GM19452 (cell line): Measurements from ENCODE around the gene PEAK1.
"Not testable (repeated sequence)": the region's sequence is repeated elsewhere in the genome, so short reads cannot be mapped to it uniquely, and the experiment has no call there.

Source experiments
- ATAC-seq: cut with Tn5 transposase; IDR thresholded peaks from one replicate; pipeline ENCODE4 v1.9.1; 2021; ENCODE audit not compliant: unreplicated experiment

PEAK1 gene

GRCh38 chr15:77183066-77183465 lies 236.8 kb downstream of the PEAK1 start:
- ATAC-seq: no peak

GRCh38 chr15:77181305-77182074 lies 238.4 kb downstream of the PEAK1 start:
- peak; percentile 59 for ATAC-seq

- no peak for ATAC-seq
Measured at GRCh38 chr15:77180757-77181156, 239.1 kb downstream of the PEAK1 start.

- ATAC-seq: no peak
Measured at GRCh38 chr15:77180270-77180669, 239.6 kb downstream of the PEAK1 start.

- peak; percentile 44 for ATAC-seq
Measured at GRCh38 chr15:77179541-77179998, 240.3 kb downstream of the PEAK1 start.

GRCh38 chr15:77178411-77178810 lies 241.5 kb downstream of the PEAK1 start:
- no peak for ATAC-seq

- ATAC-seq: not testable (repeated sequence)
Measured at GRCh38 chr15:77176148-77176547, 243.8 kb downstream of the PEAK1 start.

- no peak for ATAC-seq
Measured at GRCh38 chr15:77173487-77173886, 246.4 kb downstream of the PEAK1 start.

GRCh38 chr15:77171221-77171967 lies 248.5 kb downstream of the PEAK1 start:
- no peak for ATAC-seq

- ATAC-seq: no peak
Measured at GRCh38 chr15:77168616-77169015, 251.3 kb downstream of the PEAK1 start.

GRCh38 chr15:77168141-77168540 lies 251.8 kb downstream of the PEAK1 start:
- no peak for ATAC-seq

GRCh38 chr15:77167406-77167805 lies 252.5 kb downstream of the PEAK1 start:
- no peak for ATAC-seq

GRCh38 chr15:77163781-77164384 lies 256.0 kb downstream of the PEAK1 start:
- ATAC-seq: no peak

GRCh38 chr15:77162872-77163633 lies 256.9 kb downstream of the PEAK1 start:
- ATAC-seq: no peak

- ATAC-seq: no peak
Measured at GRCh38 chr15:77160562-77161478, 259.1 kb downstream of the PEAK1 start.

GRCh38 chr15:77156000-77156399 lies 263.9 kb downstream of the PEAK1 start:
- not testable (repeated sequence) for ATAC-seq

GRCh38 chr15:77148191-77148590 lies 271.7 kb downstream of the PEAK1 start:
- no peak for ATAC-seq

- no peak for ATAC-seq
Measured at GRCh38 chr15:77145370-77145769, 274.5 kb downstream of the PEAK1 start.

GRCh38 chr15:77144492-77145070 lies 275.3 kb downstream of the PEAK1 start:
- ATAC-seq: no peak

GRCh38 chr15:77144026-77144425 lies 275.9 kb downstream of the PEAK1 start:
- ATAC-seq: no peak
